Stimulated activated CD4-positive, alpha-beta T cell treated with anti-CD3 and anti-CD28 coated beads, Interleukin-4, amount 100 ng/mL, for 4 hours (primary cell): Measurements from ENCODE around the gene NAT9.
A peak's percentile ranks its signal among the peaks of the same experiment; 100 is the strongest.

Experiments
- DNase-seq, 2 experiments: peaks; one replicate each; pipeline ENCODE4 v3.0.0-alpha.2; 2020

Gene NAT9

DNA sequence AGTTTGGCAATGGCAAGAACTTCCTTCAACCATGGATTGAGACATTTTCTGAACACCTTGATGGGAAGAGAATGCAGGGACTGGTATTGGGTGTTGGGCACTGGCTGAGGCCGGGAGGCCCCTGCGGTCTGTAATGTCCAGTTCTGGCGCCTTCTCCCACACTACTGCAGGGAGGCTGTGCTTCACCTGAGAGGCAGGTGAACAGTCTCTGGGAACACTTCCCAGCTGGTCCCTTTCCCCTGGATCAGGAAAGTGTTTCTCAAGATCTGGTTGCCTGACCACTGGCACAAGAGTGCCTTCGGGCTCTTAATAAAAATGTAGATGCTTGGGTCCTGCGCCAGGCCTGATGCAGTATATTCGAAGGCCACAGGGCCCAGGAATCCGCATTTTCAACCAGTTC is 28.5 kb upstream of the NAT9 start:
- no peak for DNase-seq

GRCh38 chr17:74803971-74804370 is 27.8 kb upstream of the NAT9 start:
- DNase-seq: no peak

DNA sequence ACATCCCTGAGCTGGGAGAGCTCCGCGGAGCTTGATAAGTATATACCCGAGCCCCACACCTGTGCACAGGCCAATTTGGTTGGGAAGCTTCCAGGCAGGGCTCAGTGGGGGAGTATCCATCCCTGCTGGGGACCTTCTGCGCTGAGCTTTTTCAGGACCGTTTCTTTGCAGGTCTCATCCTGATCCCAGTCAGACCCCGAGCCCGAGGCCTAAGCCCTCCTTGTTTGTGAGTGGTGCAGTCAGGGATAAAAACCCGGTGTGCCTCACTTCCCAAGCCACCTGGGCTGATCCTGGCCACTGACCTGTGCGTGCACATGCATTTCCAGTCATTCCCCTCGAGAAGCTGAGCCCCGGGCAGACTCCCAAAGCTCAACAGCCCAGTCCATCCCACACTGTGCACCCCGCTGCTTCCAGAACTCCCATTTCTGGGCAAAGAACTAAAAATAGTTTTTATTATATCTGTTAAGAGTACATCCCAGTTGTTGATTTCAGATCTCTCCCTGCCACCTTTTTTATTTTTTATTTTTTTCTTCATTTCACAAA is 27.3 kb upstream of the NAT9 start:
- DNase-seq: no peak

- DNase-seq: no peak
Observed at GRCh38 chr17:74801896-74802295, 25.8 kb upstream of the NAT9 start.

DNA sequence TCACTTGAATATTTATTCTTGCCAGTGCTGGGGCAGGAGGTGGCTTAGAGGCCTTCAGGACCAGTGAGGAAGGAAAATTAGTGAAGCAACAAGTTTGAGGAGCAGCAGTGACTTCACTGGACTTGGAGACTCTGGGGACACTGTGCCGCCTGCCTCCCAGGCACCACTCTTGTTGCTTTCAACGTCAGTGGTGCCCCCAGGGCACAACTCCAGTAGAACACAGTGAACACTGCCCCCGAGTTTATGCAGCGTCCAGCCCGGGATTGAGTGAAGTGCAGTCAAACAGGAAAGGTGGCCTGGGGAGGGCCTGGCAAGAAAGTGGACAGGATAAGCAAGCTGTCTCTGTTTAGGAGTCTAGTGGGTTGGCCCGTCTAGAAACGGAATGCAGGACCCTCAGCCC is 24.4 kb upstream of the NAT9 start:
- no peak for DNase-seq

- DNase-seq: no peak
Observed at GRCh38 chr17:74799097-74799496, 23.0 kb upstream of the NAT9 start.

DNA sequence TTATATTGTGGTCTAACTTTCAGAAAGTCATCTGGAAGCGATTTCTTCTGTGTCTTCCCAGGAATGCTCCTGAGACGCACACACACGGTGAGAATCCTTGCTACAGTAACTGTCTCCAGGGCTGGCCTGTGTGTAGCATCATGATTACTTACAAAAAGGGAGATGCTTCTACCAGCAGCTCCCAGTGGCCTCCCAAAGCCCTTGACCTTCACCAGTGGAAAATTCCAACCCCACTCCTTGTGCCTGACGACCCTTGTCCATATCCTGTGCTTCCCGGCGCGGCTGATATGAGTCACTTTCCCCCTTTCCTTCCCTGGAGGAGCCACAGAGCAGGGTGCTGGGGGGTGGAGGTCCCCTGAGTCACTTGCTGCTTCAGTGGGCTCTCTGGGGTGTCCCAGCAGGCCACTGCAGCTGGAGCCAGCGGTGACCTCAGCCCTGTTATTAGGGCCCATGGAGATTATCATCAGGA is 22.1 kb upstream of the NAT9 start:
- no peak for DNase-seq

- no peak for DNase-seq
Observed at GRCh38 chr17:74797824-74798223, 21.7 kb upstream of the NAT9 start.

GRCh38 chr17:74796866-74797265 is 20.7 kb upstream of the NAT9 start:
- no peak for DNase-seq

- no peak for DNase-seq
Observed at GRCh38 chr17:74796211-74796610, 20.1 kb upstream of the NAT9 start.

DNA sequence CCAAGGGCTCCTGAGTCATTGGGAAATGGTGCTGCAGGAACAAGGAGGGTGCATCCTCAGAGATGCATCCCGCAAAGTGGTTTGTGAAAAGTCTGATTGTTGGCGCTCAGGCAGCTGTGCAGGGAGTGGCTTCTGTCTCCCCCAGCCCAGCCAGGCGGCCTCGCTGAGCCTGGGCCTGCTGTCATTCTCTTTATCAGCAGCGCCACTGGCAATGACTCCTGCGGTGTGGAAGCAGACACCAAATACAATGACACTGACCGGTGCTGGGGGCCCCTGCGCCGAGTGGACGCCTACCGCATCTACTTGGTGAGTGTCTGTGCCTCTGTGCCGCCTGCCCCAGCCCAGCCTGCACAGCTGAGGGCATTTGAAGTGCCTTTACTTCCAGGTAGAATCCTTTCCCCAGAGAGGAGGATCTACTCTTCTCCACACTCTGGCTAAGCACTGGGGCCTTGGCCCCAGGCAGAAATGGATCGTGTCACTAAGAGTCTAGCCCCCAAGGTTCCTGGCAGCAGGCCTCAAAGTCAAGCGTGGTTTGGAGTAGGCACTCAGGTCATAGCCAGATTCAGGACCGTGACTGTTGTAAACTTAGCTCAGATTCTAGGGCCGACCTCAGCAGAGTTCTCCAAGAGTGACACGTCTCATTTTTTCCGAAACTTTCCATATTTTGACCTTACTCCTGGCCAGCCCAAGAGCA is 19.3 kb upstream of the NAT9 start:
- DNase-seq: no peak

- no peak for DNase-seq
Observed at GRCh38 chr17:74792586-74793105, 16.5 kb upstream of the NAT9 start.

DNA sequence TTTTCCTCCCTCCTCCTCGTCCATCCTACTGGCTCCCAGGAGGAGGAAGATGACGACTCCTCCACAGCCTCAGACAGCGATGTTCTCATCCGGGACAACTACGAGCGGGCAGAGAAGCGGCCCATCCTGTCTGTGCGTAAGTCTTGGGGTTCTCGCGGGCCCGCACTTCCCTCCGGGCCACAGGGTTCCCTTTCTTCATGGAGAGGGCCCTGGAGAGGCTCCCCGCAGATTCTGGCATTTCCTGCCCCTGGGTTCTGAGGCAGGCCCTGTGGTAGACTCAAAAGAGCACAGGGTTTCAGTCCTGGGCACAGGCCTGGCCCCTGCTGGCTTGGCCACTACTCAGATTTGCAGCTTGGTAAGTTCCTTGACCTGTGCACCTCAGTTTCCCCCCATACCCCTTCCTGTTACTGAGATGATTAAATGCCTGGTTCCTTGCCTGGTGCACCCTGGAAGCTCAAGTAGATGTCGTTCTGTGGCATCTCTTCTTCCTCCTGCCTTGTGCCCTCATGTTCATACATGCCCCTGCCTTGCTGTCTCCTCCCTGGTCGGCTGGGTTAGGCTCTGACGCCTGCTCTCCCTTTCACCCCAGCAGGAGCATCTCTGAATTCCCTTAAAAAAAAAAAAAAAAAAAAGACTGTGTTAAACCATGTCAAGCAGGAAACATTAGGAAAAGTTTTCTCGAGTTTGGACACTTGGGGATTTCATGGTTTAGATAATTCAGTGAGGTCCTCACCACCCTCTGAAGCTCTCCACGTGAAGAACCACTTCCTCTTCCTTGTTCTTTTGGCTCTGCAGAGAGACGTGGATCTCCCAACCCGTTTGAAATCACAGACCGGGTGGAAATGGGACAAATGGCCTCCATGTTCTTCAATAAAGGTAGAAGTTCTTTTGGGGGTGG is 14.3 kb upstream of the NAT9 start:
- no peak for DNase-seq

GRCh38 chr17:74786431-74787055 is 10.4 kb upstream of the NAT9 start:
- DNase-seq: no peak

GRCh38 chr17:74785981-74786360 is 9.8 kb upstream of the NAT9 start:
- DNase-seq: no peak

DNA sequence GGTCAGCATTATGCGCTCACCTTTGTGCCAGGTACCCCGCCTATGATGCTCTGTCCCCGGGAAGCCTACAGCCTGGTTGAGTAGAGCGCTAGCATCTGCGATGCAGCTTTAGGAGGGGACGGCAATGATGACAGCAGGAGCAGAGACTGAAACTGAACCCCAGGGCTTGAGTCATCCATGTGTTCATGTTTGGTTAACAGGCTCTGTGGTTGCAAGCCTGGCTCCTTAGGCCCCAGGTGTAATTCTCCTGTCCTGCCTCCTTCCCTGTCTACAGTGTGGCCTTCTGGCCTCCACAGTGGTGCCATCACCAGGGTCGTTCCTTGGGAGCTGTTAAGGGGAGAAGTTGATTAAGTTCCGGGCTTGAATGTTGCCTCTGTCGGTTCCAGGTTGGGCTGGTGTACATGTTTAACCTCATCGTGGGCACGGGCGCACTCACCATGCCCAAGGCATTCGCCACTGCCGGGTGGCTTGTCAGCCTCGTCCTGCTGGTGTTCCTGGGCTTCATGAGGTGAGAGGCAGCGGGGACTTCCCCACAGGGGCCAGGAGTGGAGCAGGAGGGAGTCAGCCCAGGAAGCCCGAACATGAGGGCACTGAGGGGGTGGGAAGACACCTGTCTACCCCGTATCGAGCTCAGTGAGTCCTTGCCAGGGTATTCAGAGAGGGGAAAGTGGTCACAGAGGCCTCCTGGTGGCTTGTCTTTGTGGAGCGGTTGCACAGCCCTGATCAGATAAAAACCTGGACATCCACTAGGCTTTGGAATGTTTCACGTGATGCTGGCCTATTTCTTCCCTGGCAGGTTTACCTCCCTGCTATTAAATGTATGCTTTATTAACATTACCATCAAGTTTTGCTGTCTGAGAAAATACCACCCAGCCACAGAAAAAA is 9.2 kb upstream of the NAT9 start:
- no peak for DNase-seq

DNA sequence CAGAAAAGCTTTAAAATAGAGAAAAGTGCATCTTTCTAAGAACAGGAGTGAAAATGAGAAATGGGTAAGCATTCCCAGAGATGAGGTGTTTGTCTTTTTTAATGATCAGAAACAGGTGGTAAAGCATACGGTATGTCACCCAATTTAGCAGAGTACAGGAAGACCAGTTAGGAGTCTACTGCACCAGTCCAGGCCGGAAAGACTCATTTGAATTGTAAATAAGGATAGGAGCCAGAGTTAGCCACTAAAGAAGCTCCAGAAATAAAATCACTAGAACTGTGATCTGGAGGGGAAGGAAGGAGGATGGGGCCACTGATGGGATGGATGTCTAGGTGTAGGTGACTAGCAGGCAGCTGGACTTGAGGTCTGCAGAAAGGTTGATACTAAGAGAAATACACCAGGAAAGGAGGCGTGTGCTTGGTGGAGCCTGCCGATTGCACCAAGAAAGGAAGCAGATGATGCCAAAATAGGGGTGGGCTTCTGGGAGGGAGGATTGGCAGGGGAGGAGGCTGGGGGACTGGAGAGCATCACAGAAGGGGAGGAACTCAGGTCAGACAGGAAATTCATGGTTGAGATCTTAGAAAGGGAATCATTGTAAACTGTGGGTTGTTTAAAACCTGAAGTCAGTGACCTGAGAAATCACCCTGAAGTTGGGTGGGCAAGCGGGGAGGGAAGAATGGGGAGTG is 8.1 kb upstream of the NAT9 start:
- no peak for DNase-seq

GRCh38 chr17:74782571-74782970 is 6.4 kb upstream of the NAT9 start:
- DNase-seq: no peak

GRCh38 chr17:74780443-74781238 is 4.5 kb upstream of the NAT9 start:
- no peak for DNase-seq

DNA sequence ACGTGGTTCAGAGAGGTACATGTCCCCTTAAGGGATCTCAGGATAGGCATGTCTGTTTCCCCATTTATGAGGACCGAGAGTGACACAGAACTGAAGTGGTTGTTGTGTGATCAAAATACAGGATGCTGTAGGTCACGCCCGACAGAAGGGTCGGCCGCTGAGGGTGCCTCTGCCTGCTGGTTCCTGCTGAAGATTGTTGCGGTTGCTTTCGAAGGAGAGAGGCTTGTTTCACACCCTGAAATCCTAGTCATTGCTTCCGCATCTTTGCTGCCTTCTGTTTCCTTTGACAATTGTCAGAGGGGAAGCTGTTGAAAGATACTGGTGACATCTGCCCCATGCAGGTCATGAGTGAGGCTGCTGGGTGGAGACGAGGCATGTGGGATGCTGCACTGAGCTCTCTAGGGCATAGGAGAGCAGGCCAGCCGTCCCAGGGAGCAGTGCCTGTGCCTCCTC is 3.8 kb upstream of the NAT9 start:
- peak in 1 of 2 experiments; percentile 37 for DNase-seq

- DNase-seq: no peak
Observed at GRCh38 chr17:74779501-74779900, 3.4 kb upstream of the NAT9 start.
